Skin of body (tissue), 2 donors: Measurements from ENCODE around the gene GRAMD2A. TPM values are rescaled to one million over a fixed set of nuclear protein-coding genes. Genes with fewer than 3 reads are reported as not detected.

Experiments used
- DNase-seq: peaks from one replicate; lab custom pipeline; 2025; lab: John Stamatoyannopoulos, UW
- total RNA-seq: library from RNA; depleted of rRNA; stranded (reverse); fragments of >200 nt; gene quantifications from one replicate; pipeline ENCODE4 v1.2.3, GENCODE V29; 2014

Gene GRAMD2A
- total RNA-seq, 1 donor from 2014 or later: 0.39 TPM

DNA sequence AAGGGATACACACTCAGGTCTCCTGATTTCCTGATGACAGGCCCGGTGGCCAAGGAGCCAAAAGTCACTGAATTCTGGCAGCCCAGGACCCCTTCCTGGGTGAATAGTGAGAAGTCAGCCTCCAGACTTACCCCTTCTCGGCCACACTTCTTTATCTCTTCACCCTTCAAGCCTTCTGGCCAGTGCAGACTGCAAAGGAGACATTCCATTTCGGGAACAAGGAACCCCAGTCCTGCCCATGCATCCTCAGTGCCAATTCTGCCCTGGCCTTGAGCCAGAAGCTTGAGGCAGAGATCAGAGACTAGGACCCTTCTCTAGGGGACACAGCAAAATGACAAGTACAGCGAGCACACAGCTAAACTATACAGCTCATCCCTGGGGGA lies 28.8 kb downstream of the GRAMD2A start:
- no peak for DNase-seq

DNA sequence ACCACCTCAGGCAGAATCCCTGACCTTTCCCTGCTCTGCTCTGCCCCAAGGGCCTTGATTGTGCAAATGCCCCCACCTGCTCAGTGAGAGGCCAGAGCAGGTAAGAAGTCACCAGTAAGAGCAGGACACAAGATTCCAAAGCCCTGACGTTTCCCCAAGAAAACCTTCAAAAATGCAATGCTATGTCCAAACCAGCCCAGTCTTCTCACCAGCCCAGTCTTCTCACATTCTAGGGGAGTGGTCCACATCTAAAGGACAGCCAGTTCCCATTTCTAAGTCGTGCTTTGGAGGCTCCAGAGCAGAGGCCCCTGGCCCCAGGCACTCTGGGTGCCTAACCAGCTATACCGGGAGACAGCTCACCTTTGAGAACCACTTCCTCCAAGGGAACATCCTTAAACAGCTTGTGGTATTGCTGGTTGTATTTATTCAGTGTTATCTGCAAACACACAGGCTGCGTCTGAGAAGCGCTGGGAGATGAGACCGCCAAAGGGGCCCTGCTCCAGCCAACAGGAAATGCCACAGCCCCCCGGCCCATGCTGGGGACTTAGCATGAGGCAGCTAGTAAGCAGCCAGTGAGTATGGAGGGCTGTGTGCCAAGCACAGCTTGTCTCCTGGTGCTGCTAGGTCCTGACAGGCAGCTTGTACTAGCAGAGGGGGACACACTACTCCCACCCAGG lies 29.3 kb downstream of the GRAMD2A start:
- DNase-seq: peak; percentile 19

DNA sequence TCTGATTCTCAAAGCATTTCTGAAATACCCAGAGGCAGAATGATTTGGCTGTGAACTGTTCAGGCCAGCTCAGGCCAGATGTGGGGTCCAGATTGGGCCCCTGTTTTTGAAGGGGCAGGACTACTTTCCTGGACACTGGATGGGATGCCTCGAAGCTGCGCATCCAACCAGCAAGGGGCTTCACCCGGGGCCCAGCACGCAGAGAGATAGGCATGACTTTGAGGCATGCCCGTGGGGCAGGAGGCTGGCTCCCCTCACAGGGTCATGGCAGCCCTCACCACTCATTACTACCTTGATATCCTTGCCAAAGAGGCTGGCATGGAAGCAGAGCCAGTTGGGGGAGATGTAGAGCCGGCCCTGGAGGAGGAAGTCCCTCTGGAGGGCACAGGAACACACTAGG lies 30.1 kb downstream of the GRAMD2A start:
- no peak for DNase-seq

DNA sequence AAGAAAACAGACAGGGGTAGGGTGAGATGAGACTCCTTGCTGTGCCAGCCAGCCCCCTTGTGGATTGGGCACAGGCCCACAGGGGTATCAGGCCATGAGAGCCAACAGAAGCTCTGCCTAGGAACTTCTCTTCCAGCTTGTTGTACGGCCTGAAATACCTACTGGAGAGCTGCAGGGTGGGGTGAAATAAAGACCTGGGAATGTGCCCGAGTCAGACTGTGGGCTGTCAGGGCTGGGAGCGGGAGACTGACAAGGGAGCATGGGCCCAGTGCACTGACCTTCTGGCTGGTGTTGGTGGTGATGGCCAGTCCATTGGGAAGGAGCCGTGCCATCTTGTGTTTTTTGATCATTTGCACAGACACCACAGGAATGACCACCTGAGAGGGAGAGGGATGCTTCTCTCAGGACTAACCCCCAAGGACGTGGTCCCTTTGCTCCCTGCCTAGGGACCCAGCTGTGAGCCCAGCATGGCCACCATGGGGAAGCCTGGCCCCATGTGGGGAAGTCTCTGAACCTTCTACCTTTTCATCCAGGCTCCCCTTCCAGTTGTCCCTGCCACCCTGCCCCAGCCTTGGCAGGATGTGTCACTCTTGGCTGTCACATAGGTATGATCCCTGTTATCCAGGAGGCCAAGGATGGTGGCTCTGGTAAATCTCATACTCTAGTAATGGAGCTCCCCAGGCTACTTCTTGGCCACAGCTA lies 30.7 kb downstream of the GRAMD2A start:
- DNase-seq: no peak

DNA sequence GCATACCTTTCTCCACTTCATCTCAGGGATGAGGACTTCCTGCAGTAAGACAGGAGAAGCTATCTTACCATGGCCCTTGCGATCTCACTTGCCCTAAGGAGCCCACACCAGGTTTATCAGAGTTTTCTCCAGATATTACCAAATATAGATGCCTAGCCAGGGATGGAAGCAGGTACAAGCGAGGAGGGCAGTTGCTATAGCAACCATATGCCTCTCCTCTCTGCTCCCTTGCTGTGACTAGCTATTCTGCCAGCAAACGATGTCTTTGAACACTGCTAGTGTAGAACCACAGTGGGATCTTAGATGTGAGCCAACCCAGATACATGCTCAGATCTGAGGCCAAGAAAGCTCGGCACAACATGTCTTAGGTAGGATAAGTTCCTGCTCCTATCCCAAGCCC lies 33.9 kb downstream of the GRAMD2A start:
- no peak for DNase-seq

DNA sequence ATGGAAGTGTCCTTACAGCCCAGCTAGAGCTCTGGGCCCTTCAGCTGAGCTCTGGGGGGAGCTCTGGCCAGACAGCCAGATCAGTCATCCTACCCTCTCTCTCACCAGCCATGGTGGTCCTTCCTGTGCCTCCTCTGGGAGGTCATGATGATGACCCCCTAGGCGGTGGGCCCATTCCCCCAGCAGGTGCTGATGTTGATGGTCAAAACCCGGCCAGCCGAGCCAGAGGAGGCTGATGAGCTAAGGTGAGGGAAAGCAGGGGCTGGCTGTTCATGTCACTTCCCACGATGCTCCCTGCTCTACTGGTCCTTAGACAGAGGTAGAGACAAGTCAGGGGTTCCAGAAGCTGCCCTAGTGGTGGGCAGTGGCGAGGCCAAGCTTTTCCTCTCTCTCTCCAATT lies 35.0 kb downstream of the GRAMD2A start:
- no peak for DNase-seq

DNA sequence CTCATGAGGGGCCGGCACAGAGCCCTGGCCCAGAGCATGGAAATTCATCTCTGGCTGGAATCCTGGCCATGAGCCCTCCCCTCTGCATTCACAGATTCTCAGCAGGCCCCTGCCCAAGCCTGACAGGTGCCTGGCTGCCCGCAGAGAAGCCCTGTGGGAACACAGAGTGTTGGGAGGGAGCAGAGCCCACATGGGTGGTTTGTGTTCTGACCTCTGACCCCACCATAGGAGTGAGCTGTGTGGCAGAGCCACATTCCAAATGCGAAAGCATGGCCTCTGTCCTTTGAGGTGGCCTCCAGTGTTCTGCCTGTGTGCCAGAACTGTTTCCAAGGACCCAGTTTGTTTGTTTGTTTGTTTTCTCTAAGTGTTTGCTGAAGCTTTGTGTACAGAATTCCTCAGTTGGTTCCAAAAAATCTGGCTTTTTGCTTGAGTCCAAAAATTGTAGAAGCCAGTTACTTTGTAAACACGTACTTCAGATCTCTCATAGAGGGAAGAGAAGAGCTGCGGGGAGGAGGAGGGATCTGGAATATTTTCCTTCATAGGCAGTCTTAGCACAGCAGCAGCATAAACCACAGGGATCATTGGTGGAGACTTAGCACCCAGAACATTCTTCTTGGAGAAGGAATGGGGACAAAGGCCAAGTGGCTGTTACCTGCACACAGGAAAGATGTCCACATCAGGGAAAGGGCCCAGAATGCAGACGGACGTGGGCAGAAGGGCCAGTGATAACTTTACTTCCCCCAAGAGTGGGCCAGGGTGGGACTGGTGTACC lies 36.0 kb downstream of the GRAMD2A start:
- no peak for DNase-seq

DNA sequence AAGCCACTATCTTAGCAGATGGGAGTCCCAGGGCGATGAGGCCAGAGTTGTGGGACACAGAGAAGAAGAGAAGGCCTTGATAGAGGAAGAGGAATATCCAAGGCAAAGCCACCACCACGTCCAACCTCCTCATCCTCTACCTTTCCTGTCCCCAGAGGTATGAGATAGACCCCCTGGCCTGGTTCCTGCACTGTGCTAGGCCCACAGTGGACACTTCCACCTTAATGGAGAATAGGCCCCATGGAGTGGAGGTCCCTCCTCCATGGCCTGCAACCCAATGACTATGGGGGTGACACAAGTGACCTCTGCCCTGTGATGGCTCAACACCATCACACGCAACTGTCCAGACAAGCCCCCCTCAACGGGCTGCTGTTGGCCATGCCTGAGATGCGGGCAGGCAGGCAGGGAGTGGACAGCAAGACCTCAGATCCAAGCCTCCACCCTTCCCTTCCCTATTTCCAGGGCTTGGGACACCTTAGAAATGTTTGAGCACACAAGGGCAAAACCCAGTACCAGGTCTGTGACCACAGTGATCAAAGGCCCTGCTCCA lies 36.8 kb downstream of the GRAMD2A start:
- DNase-seq: no peak

DNA sequence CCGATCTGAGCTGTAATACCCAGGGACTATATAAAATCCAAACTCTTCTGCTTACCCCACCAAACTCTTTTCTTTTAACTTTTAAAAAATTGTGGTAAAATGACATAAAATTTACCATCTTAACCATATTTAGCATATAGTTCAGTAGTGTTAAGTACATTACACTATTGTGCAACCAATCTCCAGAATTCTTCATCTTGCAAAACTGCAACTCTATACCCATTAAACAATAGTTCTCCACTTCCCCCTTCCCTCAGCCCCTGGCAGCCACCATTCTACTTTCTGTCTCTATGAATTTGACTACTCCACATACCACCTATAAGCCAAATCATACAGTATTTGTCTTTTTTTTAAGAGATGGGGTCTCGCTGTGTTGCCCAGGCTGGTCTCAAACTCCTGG lies 40.7 kb downstream of the GRAMD2A start:
- DNase-seq: no peak

DNA sequence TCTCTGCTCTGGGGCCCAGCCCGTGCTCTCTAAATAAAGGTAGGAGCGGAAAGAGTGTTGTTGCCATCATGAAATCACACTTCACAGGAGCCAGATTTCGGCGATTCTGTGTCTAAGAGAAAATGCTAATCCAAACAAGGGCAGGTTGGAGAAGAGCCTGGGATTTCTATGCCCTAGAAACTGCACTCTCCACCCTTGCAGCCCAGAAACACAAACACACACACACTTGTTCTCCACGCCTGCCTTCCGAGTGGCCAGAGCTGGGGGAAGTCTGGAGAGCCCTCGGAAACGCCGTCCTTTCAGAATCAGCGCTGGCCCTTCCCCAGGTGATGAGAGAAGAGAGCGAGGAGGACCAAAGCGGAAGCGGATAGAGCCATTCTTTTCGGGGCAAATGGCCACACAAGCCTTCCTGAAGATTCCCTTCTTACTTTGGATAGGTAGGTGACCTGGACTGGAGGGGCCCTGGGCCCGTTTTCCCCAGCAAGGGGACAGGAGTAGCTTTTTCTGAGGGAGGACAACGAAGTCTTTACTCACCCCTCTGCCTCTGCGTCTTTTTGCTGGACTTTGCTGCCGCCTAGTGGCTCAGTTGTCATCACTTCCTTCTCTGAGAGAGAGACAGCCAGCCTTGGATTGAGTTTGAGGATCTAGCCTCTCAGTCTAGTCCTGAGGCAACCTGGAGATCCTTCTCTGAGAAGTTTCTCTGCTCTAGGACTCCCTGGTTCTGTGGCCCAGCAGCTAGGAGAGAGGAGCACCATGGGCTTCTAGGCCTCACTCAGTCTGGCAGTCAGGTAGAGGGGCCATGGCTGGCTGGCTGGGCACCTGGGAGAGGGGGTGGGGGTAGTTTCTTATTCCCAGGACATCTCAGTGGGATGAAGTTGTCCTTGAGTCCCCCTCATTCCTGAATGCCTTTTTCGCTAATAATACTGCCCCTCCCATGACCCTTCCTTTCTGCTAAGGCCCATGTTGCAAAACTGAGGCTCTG lies 41.7 kb downstream of the GRAMD2A start:
- peak; percentile 68 for DNase-seq

DNA sequence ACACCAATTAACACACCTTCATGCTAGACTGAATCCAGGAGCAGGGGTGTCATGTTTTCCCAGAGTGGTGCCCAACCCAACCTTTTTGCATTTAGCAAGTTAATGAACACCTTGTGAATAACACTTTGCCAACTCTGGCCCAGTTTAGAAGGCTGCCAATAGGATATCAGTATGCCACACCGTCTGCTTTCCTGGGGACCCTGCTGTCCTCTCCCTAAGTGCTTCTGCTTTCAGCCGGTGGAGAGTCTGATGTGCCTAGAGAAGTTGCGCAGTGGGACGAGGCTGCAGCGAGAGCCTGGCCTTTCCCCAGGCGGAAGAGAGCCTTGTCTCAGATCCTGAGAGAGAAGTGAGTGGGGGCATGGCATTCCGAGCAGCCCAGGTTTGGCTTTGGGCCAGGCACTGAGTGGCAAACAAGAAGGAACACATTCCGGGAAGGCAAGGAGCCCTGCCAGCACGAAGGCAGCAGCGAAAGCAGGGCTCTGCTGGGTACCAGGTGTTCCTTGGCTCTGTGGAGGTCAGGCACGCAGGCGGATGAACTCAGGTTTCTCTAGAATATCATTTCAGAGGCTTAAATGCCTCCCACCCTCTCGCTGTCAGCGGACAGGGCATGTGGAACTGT lies 42.5 kb downstream of the GRAMD2A start:
- peak; percentile 18 for DNase-seq

DNA sequence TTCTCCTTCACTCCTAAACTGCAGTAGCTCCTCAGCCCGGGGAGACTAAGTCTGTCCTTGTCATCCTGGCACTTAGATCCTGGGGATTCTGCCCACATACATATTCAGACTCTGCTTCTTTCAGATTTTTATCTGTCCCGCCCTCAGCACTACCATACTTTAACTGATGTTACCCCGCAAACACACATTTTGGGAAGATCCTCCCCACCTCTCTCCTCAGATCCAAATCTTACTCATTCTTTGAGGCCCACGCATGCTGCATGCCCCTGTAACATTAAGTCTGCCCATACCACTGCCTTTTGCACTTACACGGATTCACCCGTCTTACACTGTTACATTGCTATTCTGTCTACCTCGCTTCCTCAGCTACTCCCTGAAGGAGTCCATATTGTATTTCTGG lies 43.3 kb downstream of the GRAMD2A start:
- DNase-seq: no peak

DNA sequence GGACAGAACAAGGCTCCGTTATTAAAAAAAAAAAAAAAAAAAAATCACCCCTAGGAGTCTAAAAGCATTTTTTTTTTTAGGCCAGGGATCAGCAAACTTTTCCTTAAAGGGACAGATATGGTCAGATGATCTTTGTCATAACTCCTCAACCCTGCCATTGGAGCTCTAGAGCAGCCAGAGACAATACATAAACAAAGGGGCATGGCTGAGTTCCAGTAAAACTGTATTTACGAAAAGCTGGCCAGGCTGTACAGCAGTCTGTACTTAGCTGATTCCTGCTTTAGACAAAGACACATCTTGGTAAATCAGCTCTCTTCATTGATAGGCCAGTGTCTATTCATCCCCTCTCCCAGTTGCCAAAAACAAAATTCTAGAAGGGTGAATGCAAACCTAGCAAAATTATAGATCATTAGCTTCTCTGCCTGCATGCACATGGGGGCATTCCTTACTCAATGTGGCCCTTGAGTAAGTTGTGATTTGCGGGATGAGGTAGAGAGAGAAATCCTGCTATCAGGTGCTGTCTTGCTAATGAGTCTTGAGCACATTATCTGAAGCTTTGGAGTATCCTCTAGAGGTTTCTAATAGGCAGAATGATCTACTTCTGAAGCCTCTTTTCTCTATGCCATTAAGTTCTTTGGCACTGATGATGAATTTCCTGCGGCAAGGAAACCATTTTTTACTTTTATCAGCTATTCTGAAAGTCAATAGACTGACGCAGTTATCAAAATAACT lies 44.2 kb downstream of the GRAMD2A start:
- DNase-seq: no peak

DNA sequence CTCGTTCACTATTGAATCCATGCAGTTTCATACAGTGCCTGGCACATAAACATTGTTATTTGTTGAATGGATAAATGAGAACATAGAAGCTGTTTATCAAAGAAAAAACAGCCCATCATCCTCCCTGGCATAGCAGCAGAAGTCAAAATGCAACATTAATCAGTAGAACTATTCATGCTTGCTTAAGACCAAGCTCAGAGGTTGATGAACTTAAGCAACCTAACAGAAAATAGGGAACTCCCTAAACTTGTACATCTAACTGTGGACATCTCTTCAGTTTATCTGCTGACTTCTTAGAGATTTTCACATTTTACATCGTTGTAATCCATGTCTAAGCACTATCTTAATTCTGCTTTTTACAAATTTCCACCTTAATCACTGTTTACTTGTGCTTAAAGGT lies 50.2 kb downstream of the GRAMD2A start:
- DNase-seq: no peak

DNA sequence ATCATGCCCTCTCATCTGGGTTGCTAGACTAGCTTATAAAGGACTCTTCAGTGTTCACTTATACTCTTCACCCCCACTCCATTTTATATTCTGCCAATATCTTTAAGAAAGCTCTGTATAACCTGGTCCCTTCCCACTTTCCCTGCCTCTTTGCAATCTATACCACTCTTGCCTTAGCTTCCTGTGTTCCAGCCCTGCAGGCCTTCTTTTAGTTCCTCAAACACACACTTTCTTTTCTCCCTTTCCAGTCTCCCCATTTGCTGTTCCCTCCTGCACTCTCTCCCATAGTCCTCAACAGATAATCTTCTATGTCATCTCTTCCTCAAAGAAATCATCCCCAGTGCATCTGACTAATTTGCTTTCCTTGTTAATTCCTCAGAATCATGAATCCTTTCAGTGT lies 50.7 kb downstream of the GRAMD2A start:
- no peak for DNase-seq

DNA sequence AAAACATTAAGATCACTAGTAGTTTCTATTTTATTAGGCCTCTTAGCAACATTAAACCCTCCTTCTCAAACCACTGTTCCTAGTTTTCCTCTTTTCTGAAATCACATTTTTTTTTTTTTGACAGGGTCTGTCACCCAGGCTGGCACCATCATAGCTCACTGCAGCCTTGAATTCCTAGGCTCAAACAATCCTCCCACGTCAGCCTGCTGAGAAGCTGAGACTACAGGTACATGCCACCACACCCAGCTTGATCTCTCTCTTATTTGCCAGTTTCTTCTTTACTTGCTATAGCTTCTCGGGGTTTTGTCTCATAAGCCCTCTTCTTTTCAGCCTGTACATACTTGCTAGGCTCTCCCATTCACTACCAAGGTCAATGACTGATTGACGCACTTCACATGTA lies 51.4 kb downstream of the GRAMD2A start:
- no peak for DNase-seq

DNA sequence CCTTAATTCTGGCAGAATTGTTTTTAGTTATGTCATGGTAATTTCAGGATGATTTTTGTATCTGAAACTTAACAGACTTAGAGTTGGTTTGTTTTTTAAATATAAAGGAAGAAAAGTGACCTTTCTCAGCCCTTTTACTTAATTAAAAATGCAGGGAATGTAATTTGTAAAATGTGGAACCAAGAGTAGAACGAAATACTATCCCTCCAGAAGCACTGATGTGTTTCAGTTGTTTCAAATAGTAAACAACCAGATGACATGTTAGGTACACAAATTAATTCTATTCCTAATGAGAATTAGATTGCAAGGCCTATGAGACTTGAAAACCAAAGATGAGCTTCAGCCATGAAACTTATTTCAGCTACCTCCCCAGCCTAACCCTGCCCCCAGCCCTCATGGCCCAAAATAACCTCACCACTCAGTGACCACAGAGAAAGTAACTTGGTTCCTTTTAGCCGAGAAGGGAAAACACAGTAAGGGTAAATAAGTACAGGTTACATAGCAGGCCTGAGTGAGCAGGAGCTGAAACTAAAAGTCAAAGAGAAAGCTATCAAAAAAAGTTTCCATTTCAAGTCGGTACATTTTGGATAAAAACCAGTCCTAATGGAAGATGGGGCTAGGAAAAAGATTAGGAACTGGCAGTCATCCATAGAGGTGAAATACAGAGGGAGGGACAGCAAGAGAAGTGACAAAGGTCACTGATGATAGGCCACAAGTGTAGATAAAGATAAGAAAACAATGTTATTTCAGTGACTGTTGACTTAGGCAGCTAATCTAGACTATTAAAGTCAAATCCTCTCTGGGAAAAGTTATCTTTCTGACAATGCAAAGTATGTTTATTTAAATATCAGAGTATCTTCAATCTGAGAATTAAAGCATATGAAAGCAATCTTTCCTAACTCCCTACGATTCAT lies 56.2 kb downstream of the GRAMD2A start:
- DNase-seq: no peak

DNA sequence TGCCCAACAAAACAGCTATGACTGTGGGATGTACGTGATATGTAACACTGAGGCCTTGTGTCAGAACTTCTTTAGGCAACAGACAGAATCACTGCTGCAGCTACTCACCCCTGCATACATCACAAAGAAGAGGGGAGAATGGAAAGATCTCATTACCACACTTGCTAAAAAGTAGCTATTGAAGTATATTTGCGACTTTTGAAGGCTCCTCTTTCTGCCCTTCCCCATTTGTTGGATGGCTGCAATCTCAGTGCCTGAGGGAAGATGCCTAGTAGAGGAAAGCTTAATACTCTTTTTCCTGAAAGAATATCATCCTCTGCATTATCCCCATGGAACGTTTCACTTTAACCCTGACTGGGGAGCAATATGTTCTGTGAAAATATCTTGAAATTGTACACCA lies 57.5 kb downstream of the GRAMD2A start:
- DNase-seq: no peak

DNA sequence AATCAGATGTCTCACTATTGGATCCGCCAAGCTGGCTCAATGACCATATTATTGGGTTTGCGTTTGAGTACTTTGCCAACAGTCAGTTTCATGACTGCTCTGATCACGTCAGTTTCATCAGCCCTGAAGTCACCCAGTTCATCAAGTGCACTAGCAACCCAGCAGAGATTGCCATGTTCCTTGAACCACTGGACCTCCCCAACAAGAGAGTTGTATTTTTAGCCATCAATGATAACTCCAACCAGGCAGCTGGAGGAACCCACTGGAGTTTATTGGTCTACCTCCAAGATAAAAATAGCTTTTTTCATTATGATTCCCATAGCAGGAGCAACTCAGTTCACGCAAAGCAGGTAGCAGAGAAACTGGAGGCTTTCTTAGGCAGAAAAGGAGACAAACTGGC lies 57.9 kb downstream of the GRAMD2A start:
- DNase-seq: no peak
